Heart left ventricle (tissue), 13 donors: ENCODE measurements around the gene RNF40.

Source experiments
- POLR2A ChIP-seq, 2 donors: fragments of 450-650 bp; IDR thresholded peaks; one replicate each; pipeline ENCODE4 v1.6.1; 2017; ENCODE audit warnings: antibody characterized with exemption in 2 of 2, mild to moderate bottlenecking in 2 of 2, moderate library complexity in 2 of 2
- TF ChIP-seq, protein P1 (sequence below), 12 donors: fragments of 200-600 bp; sonication (generic) in 4 of 12; IDR thresholded peaks; one replicate each; pipeline versions ENCODE4 v1.5.0 to v1.8.0; 2018 to 2022; ENCODE audit warnings: antibody characterized with exemption in 12 of 12, mild to moderate bottlenecking in 5 of 12
- donor health status: ischemic (EF 13 %, LVEDD 7.1; RV severe dilation, severe dysfunction).
- donor health status: DM: no; HTN: yes; CAD: no.
- donor health status: DM: no; HTN: no; CAD: no.
- donor health status: ischemic (EF 25% LVEDD 6.9; RV normal size, moderate dysfunction).
- donor health status: ischemic (EF 25% LVEDD 5.7; RV mildly dilated, moderate dysfunction).
- donor health status: ischemic (EF 35%, LVEDD 5.7; RV mildly dilated, moderate dysfunction).
- donor health status: nonischemic (EF 11% LVEDD 7.7; RV severe dilation, severe dysfunction).
- donor health status: DM: yes; HTN: yes; CAD: no.
- donor health status: PGD.
- donor health status: ischemic (EF 29% LVEDD 5.4; RV normal size, mild dysfunction).
- donor health status: nonischemic (EF 23%, LVEDD 6.1; RV moderate dilation, normal function).

DNA sequence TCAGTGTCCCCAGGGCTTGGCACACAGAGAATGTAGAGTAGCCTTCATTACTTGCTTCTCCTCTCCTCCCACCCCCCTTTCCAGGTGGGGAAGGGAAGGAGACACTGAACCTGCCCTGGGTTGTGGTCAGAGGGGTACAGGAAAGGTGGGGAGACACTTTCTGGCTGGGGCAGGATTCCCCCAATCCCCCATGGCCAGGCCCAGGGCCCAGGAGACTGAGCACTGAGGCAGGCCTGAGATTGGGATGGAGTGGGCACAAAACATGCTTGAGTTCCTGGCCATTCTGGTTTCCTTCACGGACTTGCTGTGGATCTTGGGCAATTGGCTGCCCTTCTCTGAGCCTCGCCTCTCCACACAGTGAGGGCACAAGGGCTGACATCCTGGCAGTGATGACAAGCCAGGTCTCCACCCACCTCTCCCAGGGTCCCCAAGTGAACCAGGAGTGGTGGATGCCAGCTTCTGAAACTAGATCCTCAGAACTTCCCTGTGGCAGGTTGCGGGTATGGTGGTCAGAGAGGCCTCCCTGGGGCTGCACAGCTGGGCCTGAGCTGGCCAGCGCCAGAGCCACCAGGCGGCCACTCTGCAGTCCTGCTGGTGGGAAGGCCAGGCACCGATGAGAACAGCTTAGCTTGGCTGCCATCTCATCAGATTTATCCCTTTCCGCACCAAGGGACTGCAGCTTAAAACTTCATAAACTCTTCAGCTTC lies 15.6 kb downstream of the RNF40 start:
- TF ChIP-seq, protein P1, sequence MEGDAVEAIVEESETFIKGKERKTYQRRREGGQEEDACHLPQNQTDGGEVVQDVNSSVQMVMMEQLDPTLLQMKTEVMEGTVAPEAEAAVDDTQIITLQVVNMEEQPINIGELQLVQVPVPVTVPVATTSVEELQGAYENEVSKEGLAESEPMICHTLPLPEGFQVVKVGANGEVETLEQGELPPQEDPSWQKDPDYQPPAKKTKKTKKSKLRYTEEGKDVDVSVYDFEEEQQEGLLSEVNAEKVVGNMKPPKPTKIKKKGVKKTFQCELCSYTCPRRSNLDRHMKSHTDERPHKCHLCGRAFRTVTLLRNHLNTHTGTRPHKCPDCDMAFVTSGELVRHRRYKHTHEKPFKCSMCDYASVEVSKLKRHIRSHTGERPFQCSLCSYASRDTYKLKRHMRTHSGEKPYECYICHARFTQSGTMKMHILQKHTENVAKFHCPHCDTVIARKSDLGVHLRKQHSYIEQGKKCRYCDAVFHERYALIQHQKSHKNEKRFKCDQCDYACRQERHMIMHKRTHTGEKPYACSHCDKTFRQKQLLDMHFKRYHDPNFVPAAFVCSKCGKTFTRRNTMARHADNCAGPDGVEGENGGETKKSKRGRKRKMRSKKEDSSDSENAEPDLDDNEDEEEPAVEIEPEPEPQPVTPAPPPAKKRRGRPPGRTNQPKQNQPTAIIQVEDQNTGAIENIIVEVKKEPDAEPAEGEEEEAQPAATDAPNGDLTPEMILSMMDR (IDR thresholded peaks at IDR 0.05), result no peak
- TF ChIP-seq POLR2A (IDR thresholded peaks at IDR 0.05), result no peak
